ENCODE data around the gene SFRP2.

SFRP2 gene

DNA sequence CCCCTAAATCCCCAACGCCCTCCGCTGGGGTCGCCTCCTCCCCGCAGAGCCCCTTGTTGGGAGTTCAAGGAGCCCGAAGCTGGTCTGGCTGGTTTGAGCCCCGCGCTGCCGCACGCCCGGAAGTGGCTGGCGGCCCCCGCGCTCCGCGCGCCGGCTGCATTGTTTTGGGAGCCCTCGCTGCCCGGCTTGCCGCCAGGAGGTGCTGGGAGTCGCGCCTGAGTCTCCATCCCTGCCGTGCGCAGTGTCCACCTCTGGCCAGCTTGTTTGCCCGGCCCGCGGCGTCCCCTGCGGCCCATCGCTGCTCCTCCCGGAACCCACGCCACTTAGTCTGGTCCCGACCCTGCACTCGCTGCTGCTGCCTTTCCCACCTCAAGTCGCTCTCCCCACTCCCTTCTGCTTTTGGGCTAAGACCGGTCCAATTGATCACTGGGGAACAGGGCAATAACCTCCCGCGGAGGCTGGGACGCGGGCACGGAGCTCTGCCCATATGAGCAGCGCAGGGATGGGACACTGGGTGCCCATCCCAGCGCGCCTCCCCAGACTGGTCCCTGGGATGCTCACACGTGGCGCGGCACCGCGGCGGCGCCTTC lies 2.2 kb upstream of the SFRP2 start:
- Mint-ChIP-seq H3K4me1 (peaks cover 24% of the 10 kb centered on the region), H3K27ac (ENCODE audit: low read depth) (no peak overlapping the region), H3K36me3 (ENCODE audit: insufficient read depth) (peaks cover 3% of the 10 kb centered on the region), H3K4me3 (peak overlapping the region; percentile 74), H3K9me3 (no peaks in the 10 kb centered on the region), H3K27me3 (peaks cover 95% of the 10 kb centered on the region)
- DNase-seq (ENCODE audit: low spot score in 2 of 2) (no peak), ATAC-seq (replicated peaks; ENCODE audit: extremely low read depth, poor library complexity, severe bottlenecking) (no peak)

DNA sequence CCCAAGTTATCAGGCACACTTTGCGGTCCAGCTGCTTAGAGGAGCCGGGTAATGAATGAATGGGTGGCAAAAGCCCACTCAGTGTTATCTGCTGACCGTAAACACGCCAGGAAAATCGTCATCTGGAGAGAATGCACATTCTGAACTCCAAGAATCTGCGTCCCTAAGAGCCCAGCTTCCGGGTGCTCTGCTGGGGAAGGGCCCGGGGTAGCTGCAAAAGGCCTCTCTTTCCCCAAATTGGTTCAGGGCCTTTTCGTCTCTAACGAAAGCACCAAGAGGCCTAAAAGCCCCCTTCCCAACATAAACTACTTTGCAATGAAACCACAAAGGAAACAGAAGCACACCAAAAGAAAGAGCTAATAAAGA lies 1.6 kb upstream of the SFRP2 start:
- peaks cover 24% of the 10 kb centered on the region for H3K4me1 Mint-ChIP-seq
- H3K9me3 Mint-ChIP-seq = no peaks in the 10 kb centered on the region
- no peak overlapping the region for H3K4me3 Mint-ChIP-seq
- no peak overlapping the region for H3K27ac Mint-ChIP-seq (ENCODE audit: low read depth)
- ATAC-seq (replicated peaks; ENCODE audit: extremely low read depth, poor library complexity, severe bottlenecking) (no peak), DNase-seq (ENCODE audit: low spot score in 2 of 2) (no peak)
- peaks cover 96% of the 10 kb centered on the region for H3K27me3 Mint-ChIP-seq
- H3K36me3 Mint-ChIP-seq (ENCODE audit: insufficient read depth) = peaks cover 1% of the 10 kb centered on the region

DNA sequence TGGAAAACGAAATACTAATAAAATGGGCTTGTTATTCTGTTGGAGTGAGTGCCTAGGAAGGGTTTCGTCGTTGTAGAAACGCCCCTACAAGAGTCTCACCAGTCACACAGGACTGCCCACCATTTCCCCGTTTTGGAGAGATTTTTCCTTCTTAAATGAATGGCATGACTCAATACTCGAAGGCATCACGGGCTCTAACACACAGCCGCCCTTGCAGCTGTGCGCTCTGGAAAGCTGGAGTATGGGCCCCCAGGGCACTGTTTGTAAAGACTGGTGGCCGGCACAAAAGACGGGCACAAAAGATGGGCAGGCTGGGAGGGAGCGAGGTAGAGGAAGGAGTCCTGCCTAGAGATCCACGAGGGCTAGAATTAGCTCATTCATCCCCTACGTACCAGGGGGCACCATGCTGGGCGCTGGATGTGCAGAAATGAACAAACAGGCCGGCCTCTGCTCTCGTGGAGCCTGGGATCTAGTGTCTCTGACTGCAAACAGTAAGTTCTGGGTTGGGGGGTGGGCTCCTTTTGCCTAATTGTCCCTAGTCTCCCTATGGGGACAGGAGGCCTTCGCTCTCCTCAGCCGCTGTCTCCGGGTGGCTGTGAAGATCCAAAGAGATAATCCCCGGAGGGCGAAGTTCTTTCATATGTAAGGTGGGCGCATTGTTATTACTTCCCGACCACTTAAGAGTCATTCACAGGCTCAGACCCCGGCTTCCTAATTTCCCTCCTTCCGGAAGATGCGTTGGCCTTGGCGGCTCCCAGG lies 1.0 kb upstream of the SFRP2 start:
- DNase-seq (ENCODE audit: low spot score in 2 of 2) = no peak

DNA sequence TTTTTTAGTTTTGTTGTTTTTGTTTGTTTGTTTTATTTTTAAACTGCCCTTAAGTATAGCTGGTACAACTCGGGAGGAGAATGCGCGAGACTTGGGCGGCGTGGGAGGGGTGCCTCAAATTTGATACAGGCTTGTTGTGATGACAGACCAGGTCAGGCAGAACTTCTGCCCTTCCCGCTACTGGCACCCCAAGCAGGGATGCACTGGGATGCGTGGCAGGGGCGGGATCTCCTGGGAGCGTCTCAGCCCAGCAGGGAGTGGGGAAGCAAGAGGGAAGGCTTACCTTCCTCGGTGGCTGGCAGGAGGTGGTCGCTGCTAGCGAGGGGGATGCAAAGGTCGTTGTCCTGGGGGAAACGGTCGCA lies 851 bp downstream of the SFRP2 start:
- Mint-ChIP-seq H3K4me3 (peak overlapping the region; percentile 50), H3K4me1 (peaks cover 24% of the 10 kb centered on the region), H3K27me3 (peaks cover 95% of the 10 kb centered on the region), H3K9me3 (no peaks in the 10 kb centered on the region), H3K27ac (ENCODE audit: low read depth) (no peak overlapping the region), H3K36me3 (ENCODE audit: insufficient read depth) (no peaks in the 10 kb centered on the region)
- ATAC-seq (replicated peaks; ENCODE audit: extremely low read depth, poor library complexity, severe bottlenecking) (no peak), DNase-seq (ENCODE audit: low spot score in 2 of 2) (no peak)

More for the DNA sequence above, 1.0 kb upstream of the SFRP2 start:
- Mint-ChIP-seq H3K9me3 (no peaks in the 10 kb centered on the region), H3K27ac (ENCODE audit: low read depth) (no peak overlapping the region), H3K4me1 (peaks cover 24% of the 10 kb centered on the region), H3K27me3 (peaks cover 95% of the 10 kb centered on the region), H3K36me3 (ENCODE audit: insufficient read depth) (peaks cover 1% of the 10 kb centered on the region), H3K4me3 (no peak overlapping the region)
- ATAC-seq (replicated peaks; ENCODE audit: extremely low read depth, poor library complexity, severe bottlenecking) = no peak

DNA sequence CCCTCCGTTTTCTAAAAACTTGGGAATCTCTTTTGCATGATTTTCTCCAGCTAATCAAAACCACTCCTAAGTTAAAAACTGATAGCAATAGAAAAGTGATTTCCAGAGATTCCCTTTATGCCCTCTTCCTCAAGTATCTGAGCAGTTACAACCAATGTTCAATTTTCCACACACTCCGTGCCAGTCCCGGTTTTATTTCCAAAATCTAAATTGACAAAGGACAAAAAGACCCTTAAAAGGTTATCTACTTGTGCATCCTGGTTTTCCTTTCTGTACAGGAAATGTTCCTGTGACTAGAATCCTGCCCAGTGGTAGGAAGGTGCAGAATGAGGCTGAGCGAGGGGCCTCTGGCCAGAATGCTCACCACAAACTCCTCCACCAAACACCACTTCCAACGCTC lies 1.3 kb downstream of the SFRP2 start:
- Mint-ChIP-seq H3K4me3 (no peak overlapping the region), H3K27me3 (peaks cover 95% of the 10 kb centered on the region), H3K36me3 (ENCODE audit: insufficient read depth) (no peaks in the 10 kb centered on the region), H3K9me3 (no peaks in the 10 kb centered on the region), H3K4me1 (peaks cover 24% of the 10 kb centered on the region), H3K27ac (ENCODE audit: low read depth) (no peak overlapping the region)
- ATAC-seq (replicated peaks; ENCODE audit: extremely low read depth, poor library complexity, severe bottlenecking) (no peak), DNase-seq (ENCODE audit: low spot score in 2 of 2) (no peak)

DNA sequence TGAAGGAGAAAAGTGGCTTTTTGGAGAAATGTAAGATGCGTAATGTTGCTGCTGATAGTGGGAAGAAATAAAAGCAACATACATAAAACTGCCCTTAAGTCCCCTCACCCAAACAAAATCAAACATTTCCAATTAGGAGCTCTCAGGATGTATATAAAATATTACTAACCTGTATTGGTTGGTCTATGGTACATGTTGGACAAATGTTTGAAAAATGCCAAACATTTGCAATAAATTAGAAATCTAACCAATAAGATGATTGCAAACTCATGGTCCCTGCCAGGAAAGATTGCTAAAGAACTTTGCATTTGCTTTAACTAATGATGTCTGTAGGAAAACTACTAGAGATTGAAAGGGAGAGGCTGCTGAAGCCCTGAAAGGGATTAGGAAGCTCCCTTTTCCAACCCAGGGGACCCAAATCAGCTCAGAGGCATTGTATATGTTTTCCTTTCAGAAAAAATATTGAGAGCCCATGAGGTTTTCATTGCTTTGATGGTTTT lies 1.8 kb downstream of the SFRP2 start:
- H3K4me3 Mint-ChIP-seq = no peak overlapping the region
- peaks cover 23% of the 10 kb centered on the region for H3K4me1 Mint-ChIP-seq
- no peak for ATAC-seq (replicated peaks; ENCODE audit: extremely low read depth, poor library complexity, severe bottlenecking)
- no peaks in the 10 kb centered on the region for H3K36me3 Mint-ChIP-seq (ENCODE audit: insufficient read depth)
- H3K9me3 Mint-ChIP-seq = no peaks in the 10 kb centered on the region
- peaks cover 95% of the 10 kb centered on the region for H3K27me3 Mint-ChIP-seq
- H3K27ac Mint-ChIP-seq (ENCODE audit: low read depth) = no peak overlapping the region
- no peak for DNase-seq (ENCODE audit: low spot score in 2 of 2)

DNA sequence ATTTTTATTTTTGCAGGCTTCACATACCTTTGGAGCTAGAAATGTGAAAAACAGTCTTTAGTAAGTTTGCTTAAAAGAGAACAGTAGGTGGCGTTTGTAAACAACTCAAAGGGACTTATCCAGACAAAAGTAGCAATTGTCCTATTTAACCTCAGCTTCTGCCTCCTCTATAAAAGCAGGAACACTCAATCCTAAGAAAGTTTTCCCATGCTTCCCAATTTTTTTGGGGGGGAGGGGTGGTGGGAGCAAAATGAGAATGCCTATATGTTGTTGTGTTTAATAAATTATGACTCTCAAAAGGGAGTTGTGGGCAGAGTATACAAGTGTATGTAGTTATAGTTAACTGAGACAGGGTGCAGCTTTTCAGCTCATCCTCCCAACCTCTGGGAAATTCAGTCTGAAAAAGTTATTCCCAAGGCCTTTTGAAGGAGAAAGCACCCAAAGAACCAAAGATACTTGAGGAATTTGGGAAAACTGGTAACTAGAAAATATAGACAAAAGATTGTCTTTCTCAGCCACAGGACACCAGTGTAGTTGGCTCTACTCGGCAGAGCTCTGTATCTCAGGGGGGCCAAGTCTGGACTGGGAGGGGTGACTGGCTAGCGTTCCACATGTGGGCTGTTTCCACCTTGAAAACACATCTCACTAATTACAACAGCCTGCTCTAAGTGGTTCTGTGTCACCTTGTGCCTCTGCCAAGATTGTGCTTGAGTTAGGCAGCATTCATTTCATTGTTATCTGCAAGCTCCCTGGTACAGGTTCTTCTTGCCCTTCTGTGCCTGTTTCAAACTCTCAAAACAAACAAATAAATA lies 2.8 kb downstream of the SFRP2 start:
- ATAC-seq (replicated peaks; ENCODE audit: extremely low read depth, poor library complexity, severe bottlenecking) = no peak
- no peak overlapping the region for H3K27ac Mint-ChIP-seq (ENCODE audit: low read depth)
- H3K36me3 Mint-ChIP-seq (ENCODE audit: insufficient read depth) = no peaks in the 10 kb centered on the region
- H3K4me1 Mint-ChIP-seq = peaks cover 13% of the 10 kb centered on the region
- DNase-seq (ENCODE audit: low spot score in 2 of 2) = no peak
- no peaks in the 10 kb centered on the region for H3K9me3 Mint-ChIP-seq
- H3K4me3 Mint-ChIP-seq = no peak overlapping the region
- H3K27me3 Mint-ChIP-seq = peaks cover 95% of the 10 kb centered on the region

DNA sequence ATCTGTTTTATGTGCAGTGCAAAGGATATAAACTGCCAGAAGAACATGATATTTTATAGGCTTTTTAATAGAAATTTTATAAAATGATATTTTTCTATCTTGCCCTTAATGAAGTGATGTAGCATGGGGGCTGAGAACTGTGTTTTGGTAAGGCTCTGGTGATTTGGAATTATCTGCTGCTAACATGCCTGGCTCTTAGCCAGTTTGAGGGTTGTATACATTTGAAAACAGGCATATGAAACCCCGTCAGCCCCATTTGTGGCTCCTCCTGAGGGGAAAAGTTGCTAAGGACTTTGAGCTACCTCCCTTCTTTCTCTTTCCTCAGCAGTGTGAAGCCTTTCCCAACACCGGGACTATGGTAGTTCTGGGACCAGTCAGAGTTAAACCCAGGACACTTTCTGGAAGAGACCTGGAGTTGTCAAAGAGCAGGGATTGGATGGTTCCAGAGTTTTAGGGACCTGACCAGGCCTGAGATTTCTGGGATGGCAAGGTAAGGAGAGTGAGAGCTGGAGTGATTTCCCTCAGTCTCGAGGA lies 4.7 kb downstream of the SFRP2 start:
- peaks cover 93% of the 10 kb centered on the region for H3K27me3 Mint-ChIP-seq
- H3K9me3 Mint-ChIP-seq = no peaks in the 10 kb centered on the region
- no peak for DNase-seq (ENCODE audit: low spot score in 2 of 2)

DNA sequence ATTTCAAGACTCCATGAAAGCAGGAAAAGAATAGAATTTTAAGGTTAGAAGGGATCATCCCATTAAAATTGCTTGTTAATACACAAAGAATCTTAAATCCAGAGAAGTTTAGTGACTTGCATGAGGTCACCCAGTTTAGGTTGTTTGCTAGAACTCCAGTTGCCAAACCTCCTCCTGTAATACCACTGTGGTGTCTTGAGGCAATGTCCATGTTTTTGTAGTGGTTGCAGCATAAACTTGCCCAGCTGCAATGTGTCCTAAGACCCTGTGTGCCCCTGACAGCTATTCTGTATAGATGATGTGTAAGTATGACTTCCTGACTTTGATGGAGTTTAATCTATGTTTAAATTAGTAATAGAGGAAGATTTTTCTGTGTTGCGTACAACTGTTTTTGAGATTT lies 6.3 kb downstream of the SFRP2 start:
- peaks cover 3% of the 10 kb centered on the region for H3K36me3 Mint-ChIP-seq (ENCODE audit: insufficient read depth)
- H3K4me1 Mint-ChIP-seq = peaks cover 1% of the 10 kb centered on the region
- H3K4me3 Mint-ChIP-seq = no peak overlapping the region
- ATAC-seq (replicated peaks; ENCODE audit: extremely low read depth, poor library complexity, severe bottlenecking) = no peak
- DNase-seq (ENCODE audit: low spot score in 2 of 2) = no peak
- no peaks in the 10 kb centered on the region for H3K9me3 Mint-ChIP-seq
- no peak overlapping the region for H3K27ac Mint-ChIP-seq (ENCODE audit: low read depth)
- H3K27me3 Mint-ChIP-seq = peaks cover 93% of the 10 kb centered on the region

More for the DNA sequence above, 4.7 kb downstream of the SFRP2 start:
- Mint-ChIP-seq H3K4me3 (no peak overlapping the region), H3K27ac (ENCODE audit: low read depth) (no peak overlapping the region), H3K36me3 (ENCODE audit: insufficient read depth) (peaks cover 3% of the 10 kb centered on the region), H3K4me1 (peaks cover 11% of the 10 kb centered on the region)
- no peak for ATAC-seq (replicated peaks; ENCODE audit: extremely low read depth, poor library complexity, severe bottlenecking)

DNA sequence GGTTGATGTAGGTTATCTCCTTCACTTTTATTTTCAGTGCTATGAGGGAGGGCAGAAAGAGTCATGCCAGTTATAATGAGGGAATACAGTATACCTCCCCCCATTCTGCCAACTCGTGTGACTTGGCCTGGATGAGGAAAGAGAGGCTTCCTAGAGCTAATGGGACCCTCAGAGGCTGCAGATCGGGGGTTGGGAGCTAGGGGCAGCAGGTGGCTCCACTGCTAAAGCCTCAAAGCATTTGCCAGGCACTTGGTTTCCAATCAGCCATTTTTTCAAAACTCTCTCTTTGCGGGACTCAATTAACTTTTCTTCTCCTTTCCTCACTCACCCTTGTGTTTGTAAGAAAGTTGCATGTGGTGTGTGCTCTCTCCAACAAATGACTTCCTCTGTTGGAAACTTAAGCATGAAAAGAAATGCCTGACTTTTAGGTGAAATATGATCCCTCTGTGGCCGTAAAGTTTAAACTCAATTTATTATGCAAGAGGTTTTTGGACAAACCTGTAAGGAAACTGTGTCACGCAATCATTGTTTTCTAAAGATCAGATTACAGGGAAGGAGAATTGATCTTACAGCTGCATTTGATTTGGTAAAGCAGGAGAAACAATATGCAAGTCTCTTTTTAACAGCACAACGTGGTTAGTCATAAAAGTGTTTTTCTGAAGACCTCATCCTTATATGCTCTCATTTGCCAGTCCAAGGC lies 7.0 kb downstream of the SFRP2 start:
- Mint-ChIP-seq H3K36me3 (ENCODE audit: insufficient read depth) (peaks cover 3% of the 10 kb centered on the region), H3K9me3 (no peaks in the 10 kb centered on the region), H3K4me1 (no peaks in the 10 kb centered on the region), H3K4me3 (no peak overlapping the region), H3K27me3 (peaks cover 93% of the 10 kb centered on the region), H3K27ac (ENCODE audit: low read depth) (no peak overlapping the region)
- no peak for DNase-seq (ENCODE audit: low spot score in 2 of 2)
- ATAC-seq (replicated peaks; ENCODE audit: extremely low read depth, poor library complexity, severe bottlenecking) = no peak

DNA sequence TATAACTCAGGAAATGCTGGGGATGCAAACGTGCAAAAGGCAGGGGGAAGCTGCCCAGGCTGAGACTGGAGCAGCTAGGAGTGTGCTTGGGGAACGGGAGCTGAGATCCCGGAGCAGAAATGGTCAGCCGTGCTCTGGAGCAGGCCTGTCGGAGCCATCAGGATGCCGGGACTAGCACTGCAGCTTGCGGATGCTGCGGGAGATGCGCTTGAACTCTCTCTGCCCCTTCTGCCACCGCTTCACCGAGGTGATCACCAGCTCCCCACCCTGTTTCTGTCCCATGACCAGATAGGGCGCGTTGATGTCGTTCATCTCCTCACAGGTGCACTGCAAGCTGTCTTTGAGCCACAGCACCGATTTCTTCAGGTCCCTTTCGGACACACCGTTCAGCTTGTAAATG lies 7.6 kb downstream of the SFRP2 start:
- no peak overlapping the region for H3K4me3 Mint-ChIP-seq
- H3K27ac Mint-ChIP-seq (ENCODE audit: low read depth) = no peak overlapping the region
- H3K27me3 Mint-ChIP-seq = peaks cover 93% of the 10 kb centered on the region
- DNase-seq (ENCODE audit: low spot score in 2 of 2) (no peak), ATAC-seq (replicated peaks; ENCODE audit: extremely low read depth, poor library complexity, severe bottlenecking) (no peak)
- H3K36me3 Mint-ChIP-seq (ENCODE audit: insufficient read depth) = peaks cover 3% of the 10 kb centered on the region
- no peaks in the 10 kb centered on the region for H3K9me3 Mint-ChIP-seq
- no peaks in the 10 kb centered on the region for H3K4me1 Mint-ChIP-seq

DNA sequence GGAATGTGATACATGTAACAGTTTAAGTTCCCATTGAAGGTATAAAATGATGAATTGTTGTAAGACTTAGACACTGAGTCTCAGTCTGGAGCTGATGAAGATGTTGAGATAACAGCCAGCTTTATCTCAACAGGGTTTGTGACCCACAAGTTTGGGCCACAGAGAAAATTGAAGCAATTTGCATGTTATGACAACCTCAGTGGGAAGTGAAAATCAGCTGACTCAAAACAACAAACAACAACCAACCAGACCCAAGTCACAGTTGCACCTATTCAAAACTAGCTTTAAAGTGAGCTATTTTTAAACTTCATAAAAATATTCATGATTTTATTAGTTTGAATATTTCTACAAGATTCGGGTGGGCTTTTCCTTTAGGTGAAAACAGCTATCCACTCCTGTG lies 8.0 kb downstream of the SFRP2 start:
- Mint-ChIP-seq H3K36me3 (ENCODE audit: insufficient read depth) (peaks cover 3% of the 10 kb centered on the region), H3K4me1 (no peaks in the 10 kb centered on the region), H3K9me3 (no peaks in the 10 kb centered on the region), H3K27me3 (peaks cover 93% of the 10 kb centered on the region), H3K27ac (ENCODE audit: low read depth) (no peak overlapping the region), H3K4me3 (no peak overlapping the region)
- ATAC-seq (replicated peaks; ENCODE audit: extremely low read depth, poor library complexity, severe bottlenecking) = no peak
- DNase-seq (ENCODE audit: low spot score in 2 of 2) = no peak
